Neural crest cell (in vitro differentiated cells): ENCODE results near the gene STRN3. TPM values are rescaled to one million over a fixed set of nuclear protein-coding genes. Genes with fewer than 3 reads are reported as not detected.

ENCODE experiments used
- DNase-seq: peaks from one replicate; pipeline ENCODE4 v3.0.0; 2021; ENCODE audit warnings: low read depth, mixed read lengths, low spot score
- H3K27ac Mint-ChIP-seq: one replicate; pipeline ENCODE4 v1.8.0; 2021; ENCODE audit warnings: mild to moderate bottlenecking, mixed read lengths; ENCODE audit not compliant: unreplicated experiment
- H3K27me3 Mint-ChIP-seq: 2 replicates; pipeline ENCODE4 v1.8.0; 2021; ENCODE audit warnings: low read depth, mild to moderate bottlenecking, mixed read lengths
- H3K36me3 Mint-ChIP-seq: 2 replicates; pipeline ENCODE4 v1.8.0; 2021; ENCODE audit warnings: low read depth, mild to moderate bottlenecking, mixed read lengths
- H3K4me1 Mint-ChIP-seq: 2 replicates; pipeline ENCODE4 v1.8.0; 2021; ENCODE audit warnings: mixed read lengths
- H3K4me3 Mint-ChIP-seq: one replicate; pipeline ENCODE4 v1.8.0; 2021; ENCODE audit warnings: mild to moderate bottlenecking, mixed read lengths
- H3K9me3 Mint-ChIP-seq: 2 replicates; pipeline ENCODE4 v1.8.0; 2021; ENCODE audit warnings: mixed read lengths
- long read RNA-seq: library from polyadenylated mRNA; unstranded; transcript quantifications from one replicate; pipeline ENCODE4 v2.0.0, GENCODE V29; 2020
- total RNA-seq: library from RNA; stranded (reverse); gene quantifications from 2 replicates; pipeline ENCODE4 v1.2.1, GENCODE V29; 2021
- TF ChIP-seq, protein P1 (sequence below): fragments of 200-600 bp; sonication (generic); conservative IDR thresholded peaks from 2 replicates; pipeline ENCODE4 v1.5.0; 2021; ENCODE audit warnings: antibody characterized with exemption, mild to moderate bottlenecking

The STRN3 gene, protein sequence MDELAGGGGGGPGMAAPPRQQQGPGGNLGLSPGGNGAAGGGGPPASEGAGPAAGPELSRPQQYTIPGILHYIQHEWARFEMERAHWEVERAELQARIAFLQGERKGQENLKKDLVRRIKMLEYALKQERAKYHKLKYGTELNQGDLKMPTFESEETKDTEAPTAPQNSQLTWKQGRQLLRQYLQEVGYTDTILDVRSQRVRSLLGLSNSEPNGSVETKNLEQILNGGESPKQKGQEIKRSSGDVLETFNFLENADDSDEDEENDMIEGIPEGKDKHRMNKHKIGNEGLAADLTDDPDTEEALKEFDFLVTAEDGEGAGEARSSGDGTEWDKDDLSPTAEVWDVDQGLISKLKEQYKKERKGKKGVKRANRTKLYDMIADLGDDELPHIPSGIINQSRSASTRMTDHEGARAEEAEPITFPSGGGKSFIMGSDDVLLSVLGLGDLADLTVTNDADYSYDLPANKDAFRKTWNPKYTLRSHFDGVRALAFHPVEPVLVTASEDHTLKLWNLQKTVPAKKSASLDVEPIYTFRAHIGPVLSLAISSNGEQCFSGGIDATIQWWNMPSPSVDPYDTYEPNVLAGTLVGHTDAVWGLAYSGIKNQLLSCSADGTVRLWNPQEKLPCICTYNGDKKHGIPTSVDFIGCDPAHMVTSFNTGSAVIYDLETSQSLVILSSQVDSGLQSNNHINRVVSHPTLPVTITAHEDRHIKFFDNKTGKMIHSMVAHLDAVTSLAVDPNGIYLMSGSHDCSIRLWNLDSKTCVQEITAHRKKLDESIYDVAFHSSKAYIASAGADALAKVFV
- 37.8 and 38.3 TPM in 2 replicates for total RNA-seq
- long read RNA-seq, partial matches to known transcripts: 1 of 5 reads
- long read RNA-seq, other reads (novel, unspliced or antisense): 4 of 5 reads

DNA sequence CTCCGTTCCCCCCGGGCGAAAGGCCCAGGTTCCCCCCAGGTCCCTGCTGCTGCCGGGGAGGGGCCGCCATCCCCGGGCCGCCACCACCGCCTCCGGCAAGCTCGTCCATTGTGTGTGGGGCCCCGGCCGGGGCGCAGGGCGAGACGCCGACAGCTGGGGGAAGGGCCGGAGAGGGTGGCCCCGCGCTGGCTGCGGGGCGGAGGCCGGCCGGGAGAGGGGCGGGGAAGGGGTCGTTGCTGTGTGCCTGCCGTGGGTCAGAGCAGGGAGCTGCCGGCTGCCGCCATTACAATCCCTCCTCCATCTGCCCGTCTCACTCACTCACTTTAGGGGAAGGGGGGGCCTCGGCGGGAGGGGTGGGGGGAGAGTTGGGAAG, at the start of gene STRN3:
STRN3 (minus strand) TSS at position 303 of the 373 bp plus-strand sequence; CDS start at position 109, 194 bp downstream.
- H3K4me1 Mint-ChIP-seq: peaks cover 32% of the 10 kb centered on the region
- peak within 1 kb of the TSS; percentile 94 for H3K4me3 Mint-ChIP-seq
- no peak for DNase-seq
- no peaks in the 10 kb centered on the region for H3K27me3 Mint-ChIP-seq
- H3K27ac Mint-ChIP-seq: peak within 1 kb of the TSS; percentile 94
- peaks cover 4% of the 10 kb centered on the region for H3K36me3 Mint-ChIP-seq
- H3K9me3 Mint-ChIP-seq: no peaks in the 10 kb centered on the region
- TF ChIP-seq, protein P1, sequence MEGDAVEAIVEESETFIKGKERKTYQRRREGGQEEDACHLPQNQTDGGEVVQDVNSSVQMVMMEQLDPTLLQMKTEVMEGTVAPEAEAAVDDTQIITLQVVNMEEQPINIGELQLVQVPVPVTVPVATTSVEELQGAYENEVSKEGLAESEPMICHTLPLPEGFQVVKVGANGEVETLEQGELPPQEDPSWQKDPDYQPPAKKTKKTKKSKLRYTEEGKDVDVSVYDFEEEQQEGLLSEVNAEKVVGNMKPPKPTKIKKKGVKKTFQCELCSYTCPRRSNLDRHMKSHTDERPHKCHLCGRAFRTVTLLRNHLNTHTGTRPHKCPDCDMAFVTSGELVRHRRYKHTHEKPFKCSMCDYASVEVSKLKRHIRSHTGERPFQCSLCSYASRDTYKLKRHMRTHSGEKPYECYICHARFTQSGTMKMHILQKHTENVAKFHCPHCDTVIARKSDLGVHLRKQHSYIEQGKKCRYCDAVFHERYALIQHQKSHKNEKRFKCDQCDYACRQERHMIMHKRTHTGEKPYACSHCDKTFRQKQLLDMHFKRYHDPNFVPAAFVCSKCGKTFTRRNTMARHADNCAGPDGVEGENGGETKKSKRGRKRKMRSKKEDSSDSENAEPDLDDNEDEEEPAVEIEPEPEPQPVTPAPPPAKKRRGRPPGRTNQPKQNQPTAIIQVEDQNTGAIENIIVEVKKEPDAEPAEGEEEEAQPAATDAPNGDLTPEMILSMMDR: no peak

DNA sequence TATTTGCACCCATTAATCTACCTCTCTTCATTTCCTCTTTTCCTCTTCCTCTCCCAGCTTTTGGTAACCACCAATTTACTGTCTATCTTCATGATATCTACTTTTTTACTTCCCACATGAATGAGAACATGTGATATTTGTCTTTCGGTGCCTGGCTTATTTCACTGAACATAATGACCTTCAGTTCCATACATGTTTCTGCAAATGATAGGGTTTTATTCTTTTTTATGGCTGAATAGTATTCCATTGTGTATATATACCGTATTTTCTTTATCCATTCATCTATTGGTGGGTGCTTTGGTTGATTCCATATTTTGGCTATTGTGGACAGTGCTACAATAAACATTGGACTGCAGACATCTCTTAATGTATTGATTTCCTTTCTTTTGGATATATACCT, 49.0 kb upstream of the STRN3 start:
- no peak overlapping the region for H3K4me3 Mint-ChIP-seq
- no peaks in the 10 kb centered on the region for H3K4me1 Mint-ChIP-seq
- peaks cover 12% of the 10 kb centered on the region for H3K36me3 Mint-ChIP-seq
- no peak for DNase-seq
- no peaks in the 10 kb centered on the region for H3K27me3 Mint-ChIP-seq
- peaks cover 4% of the 10 kb centered on the region for H3K9me3 Mint-ChIP-seq
- no peak overlapping the region for H3K27ac Mint-ChIP-seq
- TF ChIP-seq, protein P1: no peak

DNA sequence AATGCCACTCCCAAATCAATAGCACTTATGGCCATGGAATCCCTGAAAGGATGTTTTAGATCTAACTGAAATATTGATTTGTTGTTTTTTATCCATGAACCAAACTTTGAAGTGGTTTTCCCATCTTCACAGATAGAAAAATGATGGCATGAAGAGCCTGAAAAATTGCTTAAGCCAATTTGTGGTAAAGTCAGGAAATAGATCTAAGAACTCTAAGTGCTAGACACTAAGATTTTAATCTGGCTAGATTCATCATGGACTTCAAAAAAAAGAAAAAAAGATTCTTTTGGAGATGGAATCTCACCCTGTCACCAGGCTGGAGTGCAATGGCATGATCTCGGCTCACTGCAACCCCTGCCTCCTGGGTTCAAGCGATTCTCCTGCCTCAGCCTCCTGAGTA, 45.0 kb upstream of the STRN3 start:
- Mint-ChIP-seq H3K4me3 (no peak overlapping the region), H3K27me3 (no peaks in the 10 kb centered on the region), H3K4me1 (no peaks in the 10 kb centered on the region), H3K36me3 (peaks cover 10% of the 10 kb centered on the region), H3K27ac (no peak overlapping the region), H3K9me3 (peaks cover 2% of the 10 kb centered on the region)
- TF ChIP-seq, protein P1: no peak
- no peak for DNase-seq

DNA sequence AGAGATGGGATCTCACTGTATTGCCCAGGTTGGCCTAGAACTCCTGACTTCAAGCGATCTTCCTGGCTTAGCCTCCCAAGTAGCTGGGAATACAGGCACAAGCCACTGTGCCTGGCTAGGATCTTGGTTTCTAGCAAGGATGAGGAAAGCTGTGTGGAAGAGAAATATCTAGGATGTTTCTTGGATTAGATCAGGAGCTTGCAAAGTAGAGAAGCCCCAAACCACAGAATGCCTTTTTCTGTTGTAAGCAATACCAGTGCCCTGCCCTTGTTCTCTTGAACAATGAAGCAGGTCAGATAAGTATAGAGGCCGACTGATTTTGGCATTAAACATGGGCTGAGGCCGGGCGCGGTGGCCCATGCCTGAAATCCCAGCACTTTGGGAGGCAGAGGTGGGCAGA, 44.3 kb upstream of the STRN3 start:
- Mint-ChIP-seq H3K36me3 (peaks cover 6% of the 10 kb centered on the region), H3K27me3 (no peaks in the 10 kb centered on the region), H3K4me1 (no peaks in the 10 kb centered on the region), H3K27ac (no peak overlapping the region), H3K4me3 (no peak overlapping the region), H3K9me3 (no peaks in the 10 kb centered on the region)
- TF ChIP-seq, protein P1: no peak
- DNase-seq: no peak

DNA sequence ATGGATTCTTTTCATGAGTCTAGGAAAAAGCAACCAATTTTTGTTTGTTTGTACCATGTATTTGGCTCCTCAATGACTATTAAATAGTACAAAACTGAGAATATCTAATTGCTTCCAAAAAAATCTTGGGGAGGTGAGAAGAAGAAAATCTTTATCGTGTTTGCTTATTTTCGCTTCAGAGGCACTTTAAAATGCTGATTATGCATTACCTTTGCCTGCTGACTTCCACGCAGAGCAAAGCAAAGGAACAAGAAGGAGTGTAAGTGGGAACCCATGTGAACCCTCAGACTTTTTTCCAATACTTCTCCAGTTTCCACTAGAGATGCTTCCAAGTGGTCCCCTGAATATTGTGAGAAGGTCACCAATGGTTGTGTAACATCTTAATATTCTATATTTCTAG, 43.2 kb upstream of the STRN3 start:
- TF ChIP-seq, protein P1: no peak
- H3K9me3 Mint-ChIP-seq: no peaks in the 10 kb centered on the region
- H3K4me1 Mint-ChIP-seq: no peaks in the 10 kb centered on the region
- no peaks in the 10 kb centered on the region for H3K27me3 Mint-ChIP-seq
- H3K4me3 Mint-ChIP-seq: no peak overlapping the region
- no peak overlapping the region for H3K27ac Mint-ChIP-seq
- peaks cover 2% of the 10 kb centered on the region for H3K36me3 Mint-ChIP-seq
- DNase-seq: no peak
